CD4-positive, alpha-beta T cell treated with Interleukin-17A for 1 hour (primary cell): ENCODE measurements around the gene GOLGA6B.
A peak's percentile ranks its signal among the peaks of the same experiment; 100 is the strongest.
"Not testable (repeated sequence)": the region's sequence is repeated elsewhere in the genome, so short reads cannot be mapped to it uniquely, and the experiment has no call there.

Experiments used
- DNase-seq: peaks from one replicate; pipeline ENCODE4 v3.0.0-alpha.2; 2020

Gene GOLGA6B, protein sequence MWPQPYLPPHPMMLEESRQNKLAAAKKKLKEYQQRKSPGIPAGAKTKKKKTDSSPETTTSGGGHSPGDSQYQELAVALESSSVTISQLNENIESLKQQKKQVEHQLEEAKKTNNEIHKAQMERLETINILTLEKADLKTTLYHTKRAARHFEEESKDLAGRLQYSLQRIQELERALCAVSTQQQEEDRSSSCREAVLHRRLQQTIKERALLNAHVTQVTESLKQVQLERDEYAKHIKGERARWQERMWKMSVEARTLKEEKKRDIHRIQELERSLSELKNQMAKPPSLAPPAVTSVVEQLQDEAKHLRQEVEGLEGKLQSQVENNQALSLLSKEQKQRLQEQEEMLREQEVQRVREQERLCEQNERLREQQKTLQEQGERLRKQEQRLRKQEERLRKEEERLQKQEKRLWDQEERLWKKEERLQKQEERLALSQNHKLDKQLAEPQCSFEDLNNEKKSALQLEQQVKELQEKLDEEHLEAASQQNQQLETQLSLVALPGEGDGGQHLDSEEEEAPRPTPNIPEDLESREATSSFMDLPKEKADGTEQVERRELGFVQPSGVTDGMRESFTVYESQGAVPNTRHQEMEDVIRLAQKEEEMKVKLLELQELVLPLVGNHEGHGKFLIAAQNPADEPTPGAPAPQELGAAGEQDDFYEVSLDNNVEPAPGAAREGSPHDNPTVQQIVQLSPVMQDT

GRCh38 chr15:72654397-72654796 is at the start of gene GOLGA6B:
Gene GOLGA6B (plus strand): TSS chr15:72654697. CDS start chr15:72654738, 41 bp downstream.
- not testable (repeated sequence) for DNase-seq

DNA sequence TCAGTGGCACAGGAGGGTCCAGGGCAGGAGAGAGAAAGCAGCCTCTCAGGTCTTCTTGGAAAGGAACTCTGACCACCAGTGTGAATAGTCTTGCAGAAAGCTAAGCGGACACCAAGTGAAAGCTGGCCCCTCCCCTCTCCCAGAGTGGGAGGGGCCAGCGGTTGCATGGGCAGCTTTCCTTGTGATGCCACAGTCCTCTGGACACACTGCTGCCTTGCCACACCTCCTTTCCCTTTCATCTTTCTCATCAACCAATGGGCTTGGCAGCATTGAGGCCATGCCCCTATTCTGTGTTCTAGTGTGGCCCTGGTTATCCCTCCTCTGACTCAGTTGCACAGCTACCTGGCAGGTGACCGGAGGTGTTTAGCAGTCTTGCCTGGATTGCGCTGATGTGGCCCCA is 49.7 kb upstream of the GOLGA6B start:
- no peak for DNase-seq

- not testable (repeated sequence) for DNase-seq
These were observed 46.4 kb upstream of the GOLGA6B start for GRCh38 chr15:72608084-72608483.

DNA sequence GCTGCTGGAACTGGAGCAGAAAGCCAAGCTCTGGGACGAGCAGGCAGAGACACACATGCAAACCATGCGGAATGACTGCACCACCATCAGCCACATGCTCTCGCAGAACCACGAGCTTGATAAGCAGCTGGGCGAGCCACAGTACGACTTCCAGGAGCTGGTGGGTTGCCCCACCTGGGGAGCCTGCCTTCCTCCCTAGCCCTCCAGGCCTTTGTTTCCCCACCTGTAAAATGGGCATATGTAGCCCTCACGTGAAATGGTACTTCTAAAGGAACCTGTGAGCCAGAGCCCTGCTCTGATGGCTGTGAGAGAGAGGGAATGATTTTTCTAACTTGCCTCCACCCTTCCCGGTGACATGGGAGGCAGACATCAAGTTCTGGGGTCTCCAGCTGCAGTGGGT is 44.6 kb upstream of the GOLGA6B start:
- DNase-seq: no peak

DNA sequence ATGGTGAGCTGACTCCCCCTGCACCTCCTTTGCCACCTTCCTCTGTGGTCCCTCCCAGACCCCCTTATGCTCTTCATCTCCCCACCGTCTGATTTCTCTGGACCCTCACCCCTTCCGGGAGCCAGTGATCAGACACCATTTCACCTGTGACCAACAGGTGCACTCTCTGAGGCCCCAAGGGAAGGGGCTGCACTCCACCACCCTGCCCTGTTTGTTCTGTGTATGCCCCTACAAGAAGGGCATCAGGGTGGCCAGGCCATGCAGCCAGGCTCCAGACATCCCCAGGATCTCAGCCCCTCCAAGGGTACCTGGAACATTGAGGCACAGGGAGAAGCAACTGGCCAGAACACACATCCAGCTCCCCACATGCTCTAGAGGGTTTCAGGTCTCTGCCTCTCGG is 42.2 kb upstream of the GOLGA6B start:
- DNase-seq: not testable (repeated sequence)

- no peak for DNase-seq
These were observed 39.5 kb upstream of the GOLGA6B start for GRCh38 chr15:72614810-72615532.

DNA sequence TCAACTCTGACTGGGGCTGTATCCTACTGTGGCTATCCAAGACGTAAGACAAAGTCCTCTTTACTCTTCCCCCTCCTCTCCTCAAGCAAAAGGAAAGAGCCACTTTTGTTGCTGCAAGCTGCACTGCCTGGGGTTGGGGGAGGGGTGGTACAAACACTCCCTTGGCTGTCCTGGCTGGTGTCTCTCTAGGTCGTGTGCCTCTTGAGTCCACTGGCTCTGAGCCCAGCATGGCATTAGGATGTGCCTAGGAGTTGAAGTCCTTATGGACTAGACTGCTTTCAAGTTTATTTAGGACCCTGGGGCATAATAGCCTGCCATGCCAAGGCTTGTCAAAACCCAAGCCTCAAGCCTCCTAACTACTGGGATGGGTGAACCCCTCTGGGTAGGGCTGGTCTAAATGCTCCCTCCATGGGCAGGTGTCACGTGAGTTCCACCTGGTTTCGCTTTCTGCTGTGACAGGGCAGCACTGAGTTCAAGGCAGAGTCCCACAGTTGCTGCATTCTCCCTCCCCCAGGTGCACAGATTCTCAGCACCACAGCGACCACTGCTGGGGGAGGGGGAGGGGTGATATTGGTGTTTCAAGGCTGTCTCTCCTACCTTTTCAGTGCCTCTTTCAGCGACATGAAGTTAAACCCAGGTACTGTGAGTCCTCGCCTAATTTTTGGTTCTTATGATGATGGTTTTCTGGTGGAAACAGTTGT is 38.8 kb upstream of the GOLGA6B start:
- DNase-seq: peak; percentile 17

DNA sequence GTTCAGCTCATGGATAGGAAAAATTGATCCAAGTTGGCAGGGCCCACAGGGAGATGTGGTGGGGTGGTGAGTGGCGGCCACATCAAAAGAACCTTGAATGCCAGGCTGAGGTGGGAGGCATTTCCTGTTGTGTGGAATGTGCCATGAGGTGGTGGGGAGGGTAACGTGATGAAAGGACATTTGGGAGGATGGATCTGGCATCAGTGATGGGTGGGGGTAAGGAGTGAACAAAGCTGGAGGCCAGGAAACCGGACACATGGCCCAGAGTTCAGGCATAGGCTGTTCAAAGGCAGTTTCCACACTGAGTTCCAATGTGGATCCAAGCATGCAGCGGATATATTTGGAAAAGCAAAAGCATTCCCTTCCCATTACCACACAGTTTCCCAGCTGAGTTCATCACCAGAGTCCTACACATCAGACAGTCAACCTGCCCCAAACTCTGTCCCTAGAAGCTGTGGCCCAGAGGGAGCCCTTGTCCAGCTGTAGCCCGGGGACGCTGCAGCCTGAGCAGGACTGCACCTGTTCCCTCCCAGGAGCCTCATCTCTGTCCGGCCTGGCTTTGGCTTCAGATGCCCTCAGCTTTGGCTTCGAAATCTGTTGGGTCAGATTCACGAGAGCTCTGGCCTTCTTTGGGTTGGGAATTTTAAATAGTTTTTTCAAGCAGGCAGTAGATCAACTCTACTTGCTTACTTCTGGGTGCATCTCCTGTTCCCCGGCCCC is 37.8 kb upstream of the GOLGA6B start:
- no peak for DNase-seq

- not testable (repeated sequence) for DNase-seq
These were observed 30.6 kb upstream of the GOLGA6B start for GRCh38 chr15:72623854-72624253.

DNA sequence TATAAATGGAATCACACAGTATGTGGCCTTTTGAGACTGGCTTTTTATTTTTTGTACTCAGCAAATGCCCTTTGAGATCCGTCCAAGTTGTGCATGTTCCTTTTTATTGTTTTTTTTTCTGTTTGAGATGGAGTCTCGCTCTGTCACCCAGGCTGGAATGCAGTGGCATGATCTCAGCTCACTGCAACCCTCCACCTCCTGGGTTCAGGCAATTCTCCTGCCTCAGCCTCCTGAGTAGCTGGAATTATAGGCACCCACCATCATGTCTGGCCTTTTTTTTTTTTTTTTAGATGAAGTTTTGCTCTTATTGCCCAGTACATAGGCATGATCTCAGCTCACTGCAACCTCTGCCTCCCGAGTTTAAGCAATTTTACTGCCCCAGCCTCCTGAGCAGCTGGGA is 28.3 kb upstream of the GOLGA6B start:
- not testable (repeated sequence) for DNase-seq

- not testable (repeated sequence) for DNase-seq
These were observed 26.0 kb upstream of the GOLGA6B start for GRCh38 chr15:72628249-72629067.

- DNase-seq: not testable (repeated sequence)
These were observed 25.4 kb upstream of the GOLGA6B start for GRCh38 chr15:72629068-72629570.

GRCh38 chr15:72636519-72637282 is 17.8 kb upstream of the GOLGA6B start:
- DNase-seq: peak; percentile 64

- not testable (repeated sequence) for DNase-seq
These were observed 14.6 kb upstream of the GOLGA6B start for GRCh38 chr15:72639759-72640483.

DNA sequence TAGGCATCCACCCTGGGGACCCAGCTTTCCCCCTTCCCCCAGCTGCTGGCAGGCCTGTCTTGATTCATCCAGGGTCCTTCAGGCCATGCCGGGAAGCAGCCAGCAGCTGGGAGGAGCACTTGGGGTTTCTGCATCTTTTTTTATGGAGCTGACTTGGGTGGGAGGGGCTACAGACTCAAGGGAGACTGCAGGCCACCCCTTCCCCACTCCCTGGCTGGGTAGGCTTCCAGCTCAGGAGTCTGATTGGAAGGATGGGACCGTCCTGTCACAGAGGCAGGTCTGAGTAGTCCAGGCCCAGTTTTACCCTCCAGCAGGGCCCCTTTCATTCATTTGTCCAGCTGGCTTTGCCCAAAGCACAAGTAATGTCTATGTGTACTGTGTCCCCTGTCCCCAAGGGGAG is 12.2 kb upstream of the GOLGA6B start:
- not testable (repeated sequence) for DNase-seq

DNA sequence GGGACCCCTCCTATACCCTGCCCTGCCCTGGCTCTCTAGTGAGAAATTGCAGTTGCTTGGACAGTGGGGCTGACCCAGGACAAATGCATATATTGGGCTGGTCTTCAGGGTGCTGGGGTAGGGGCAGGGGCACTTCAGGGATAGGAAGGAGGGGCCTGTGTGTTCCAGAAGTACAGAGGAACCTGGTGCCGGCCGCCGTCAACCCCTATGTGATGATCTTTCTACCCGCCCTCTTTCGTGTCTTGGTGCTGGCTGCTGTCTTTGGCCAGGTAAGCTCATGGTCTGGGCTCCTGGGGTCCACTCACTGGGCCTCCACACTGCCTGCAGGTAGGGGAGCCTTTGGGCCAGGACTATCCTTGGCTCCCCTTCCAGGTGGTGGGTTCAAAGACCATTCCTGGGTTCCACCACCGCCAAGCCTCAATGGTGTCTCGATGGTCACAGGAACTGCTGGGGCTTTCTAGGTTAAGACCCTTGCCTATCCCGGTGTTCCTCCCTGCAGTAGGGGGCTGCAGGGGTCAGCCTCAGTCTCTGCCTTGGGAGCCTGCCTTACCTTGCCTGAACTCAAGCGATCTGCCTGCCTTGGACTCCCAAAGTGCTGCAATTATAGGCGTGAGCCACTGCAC is 5.8 kb upstream of the GOLGA6B start:
- DNase-seq: not testable (repeated sequence)

GRCh38 chr15:72656014-72656413 is 1.5 kb downstream of the GOLGA6B start:
- DNase-seq: not testable (repeated sequence)

- DNase-seq: not testable (repeated sequence)
These were observed 6.6 kb downstream of the GOLGA6B start for GRCh38 chr15:72661081-72661480.

GRCh38 chr15:72663931-72664330 is 9.4 kb downstream of the GOLGA6B start:
- not testable (repeated sequence) for DNase-seq
